DND-41 (cell line): ENCODE measurements around the gene KIF22.

Source experiments
- CTCF ChIP-seq: IDR thresholded peaks from 2 replicates; pipeline ENCODE4 v1.5.1; 2012; ENCODE audit warnings: borderline replicate concordance, low read length, moderate library complexity, mild to moderate bottlenecking; ENCODE audit not compliant: poor library complexity, severe bottlenecking; ENCODE audit errors: extremely low read depth
- EZH2 ChIP-seq: IDR thresholded peaks from 3 replicates; pipeline ENCODE4 v1.6.1; 2012; ENCODE audit warnings: borderline replicate concordance, low read depth, mild to moderate bottlenecking, moderate library complexity, low read length, inconsistent platforms; ENCODE audit not compliant: severe bottlenecking

- TF ChIP-seq CTCF = no peak
- TF ChIP-seq EZH2 = no peak
These were observed 1.6 kb downstream of the KIF22 start for GRCh38 chr16:29791845-29792807.
